Ectodermal cell (in vitro differentiated cells): ENCODE data around the gene TP53BP2.

Experiments used
- H3K27ac ChIP-seq: 2 replicates; pipeline ENCODE4 v1.7.0; 2013; ENCODE audit warnings: mild to moderate bottlenecking, low read depth, low read length; ENCODE audit not compliant: insufficient read depth, poor library complexity, severe bottlenecking
- H3K27me3 ChIP-seq: 2 replicates; pipeline ENCODE4 v1.7.0; 2013; ENCODE audit warnings: mild to moderate bottlenecking, low read length; ENCODE audit not compliant: insufficient read depth, control insufficient read depth, poor library complexity, severe bottlenecking
- H3K36me3 ChIP-seq: one replicate; pipeline ENCODE4 v1.7.0; 2013; ENCODE audit warnings: low read length; ENCODE audit not compliant: control insufficient read depth, insufficient read depth
- H3K4me1 ChIP-seq: one replicate; pipeline ENCODE4 v1.7.0; 2013; ENCODE audit warnings: low read length; ENCODE audit not compliant: control insufficient read depth, insufficient read depth
- H3K4me3 ChIP-seq: 2 replicates; pipeline ENCODE4 v1.7.0; 2013; ENCODE audit warnings: low read depth, low read length, control low read depth; ENCODE audit not compliant: insufficient read depth
- H3K9me3 ChIP-seq: 2 replicates; pipeline ENCODE4 v1.7.0; 2013; ENCODE audit warnings: mild to moderate bottlenecking, low read length, moderate library complexity; ENCODE audit not compliant: control insufficient read depth
- WGBS, 2 experiments: methylation state at CpG; one replicate each; pipeline ENCODE4 v1.1.7; 2013; ENCODE audit warnings: missing lambda C conversion rate in 2 of 2; 5-methylcytosine and 5-hydroxymethylcytosine counted together

Gene TP53BP2

GRCh38 chr1:223794136-223794880 lies 51.4 kb downstream of the TP53BP2 start:
- no peaks in the 10 kb centered on the region for H3K9me3 ChIP-seq
- H3K27me3 ChIP-seq = no peaks in the 10 kb centered on the region
- no peak overlapping the region for H3K27ac ChIP-seq
- no peak overlapping the region for H3K4me3 ChIP-seq
- H3K4me1 ChIP-seq = no peaks in the 10 kb centered on the region
- H3K36me3 ChIP-seq = peaks cover 21% of the 10 kb centered on the region
- WGBS, 2 experiments = 97 to 98% methylated on average over 7 of the region's 9 CpGs

- H3K27me3 ChIP-seq = no peaks in the 10 kb centered on the region
- no peak overlapping the region for H3K4me3 ChIP-seq
- no peak overlapping the region for H3K27ac ChIP-seq
- H3K9me3 ChIP-seq = no peaks in the 10 kb centered on the region
- 96 to 100% methylated on average over 3 to 4 of the region's 4 CpGs for WGBS, 2 experiments
- H3K4me1 ChIP-seq = no peaks in the 10 kb centered on the region
- peaks cover 23% of the 10 kb centered on the region for H3K36me3 ChIP-seq
Measured at GRCh38 chr1:223793716-223794115, 52.0 kb downstream of the TP53BP2 start.

GRCh38 chr1:223792046-223792445 lies 53.7 kb downstream of the TP53BP2 start:
- Histone ChIP-seq H3K4me3 (no peak overlapping the region), H3K36me3 (peaks cover 20% of the 10 kb centered on the region), H3K27ac (no peak overlapping the region), H3K27me3 (no peaks in the 10 kb centered on the region), H3K9me3 (no peaks in the 10 kb centered on the region), H3K4me1 (no peaks in the 10 kb centered on the region)
- WGBS, 2 experiments = 92 to 94% methylated on average over 2 of the region's 2 CpGs

DNA sequence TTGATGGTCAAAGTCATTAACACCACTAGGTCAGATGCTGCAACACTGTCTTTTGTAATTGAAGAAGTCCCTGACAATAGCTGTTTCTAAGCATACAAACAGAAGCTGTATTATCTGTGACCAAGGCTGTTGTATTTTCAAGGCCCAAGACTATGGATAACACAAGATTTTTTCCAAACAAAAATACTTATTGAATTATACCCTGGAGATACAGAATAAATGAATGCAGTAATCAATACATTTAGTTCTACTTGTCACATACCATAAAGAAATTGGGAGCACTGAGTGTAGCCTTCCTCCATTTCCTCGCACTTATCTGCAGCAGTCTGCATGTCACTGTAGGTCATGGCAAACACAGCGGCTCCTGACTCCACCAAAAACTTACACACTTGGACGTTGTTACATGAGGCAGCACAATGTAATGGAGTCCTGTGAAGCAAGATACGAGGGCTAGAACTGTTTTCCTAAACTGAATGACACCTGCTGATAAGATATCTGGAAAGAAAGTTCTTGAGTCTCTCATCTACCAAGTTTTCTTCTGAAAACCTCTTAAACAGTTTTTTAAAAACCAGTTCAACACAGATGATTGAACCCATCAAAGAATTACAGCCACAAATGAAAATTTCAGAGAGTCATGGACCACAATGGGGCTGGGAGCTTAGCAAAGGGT lies 56.9 kb downstream of the TP53BP2 start:
- Histone ChIP-seq H3K27ac (no peak overlapping the region), H3K27me3 (no peaks in the 10 kb centered on the region), H3K4me3 (no peak overlapping the region), H3K4me1 (no peaks in the 10 kb centered on the region), H3K36me3 (peaks cover 18% of the 10 kb centered on the region), H3K9me3 (no peaks in the 10 kb centered on the region)
- WGBS, 2 experiments = 95 to 97% methylated on average over 4 of the region's 4 CpGs

DNA sequence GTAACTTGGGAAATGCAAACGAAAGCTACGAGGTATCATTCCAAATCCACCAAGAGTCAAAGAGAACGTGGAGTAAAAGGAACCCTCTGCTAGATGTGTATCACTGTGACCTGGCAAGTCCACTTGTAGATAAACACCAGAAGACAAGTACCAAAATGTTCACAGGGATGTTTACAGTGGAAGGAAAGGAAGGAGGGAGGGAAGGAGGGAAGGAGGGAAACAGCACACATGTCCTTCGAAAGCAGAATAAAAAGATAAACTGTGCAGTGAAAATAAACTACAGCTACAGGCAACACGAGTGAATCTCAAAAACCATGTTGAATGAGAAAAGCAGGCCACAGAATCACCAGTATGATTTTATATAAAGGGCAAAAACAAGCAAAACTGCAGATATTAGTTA lies 59.9 kb downstream of the TP53BP2 start:
- Histone ChIP-seq H3K27ac (no peak overlapping the region), H3K9me3 (no peaks in the 10 kb centered on the region), H3K4me1 (no peaks in the 10 kb centered on the region), H3K4me3 (no peak overlapping the region), H3K27me3 (no peaks in the 10 kb centered on the region), H3K36me3 (peaks cover 26% of the 10 kb centered on the region)
- 98% methylated on average over 5 of the region's 5 CpGs for WGBS, 2 experiments

DNA sequence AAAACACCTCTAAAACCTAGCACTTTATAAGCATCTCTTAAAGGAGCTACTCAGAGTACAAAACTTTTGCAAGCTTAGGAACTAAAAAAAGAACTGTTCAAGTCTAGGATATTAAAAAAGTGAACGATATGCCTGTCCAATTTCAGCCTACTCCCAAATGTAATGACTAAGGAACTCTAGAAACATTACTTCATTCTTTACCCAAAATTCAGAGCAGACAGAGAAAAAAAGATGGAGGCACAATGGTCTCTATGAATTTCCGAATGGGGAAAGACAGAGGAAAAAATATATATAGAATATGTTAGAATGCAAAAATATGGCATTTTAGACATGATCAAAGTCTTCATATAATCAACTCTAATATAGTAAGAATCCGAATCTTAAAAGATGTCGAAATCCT lies 61.2 kb downstream of the TP53BP2 start:
- Histone ChIP-seq H3K4me1 (no peaks in the 10 kb centered on the region), H3K27me3 (no peaks in the 10 kb centered on the region), H3K27ac (no peak overlapping the region), H3K9me3 (no peaks in the 10 kb centered on the region), H3K36me3 (peaks cover 33% of the 10 kb centered on the region), H3K4me3 (no peak overlapping the region)
- WGBS, 2 experiments = 91 to 94% methylated on average over 4 of the region's 4 CpGs

DNA sequence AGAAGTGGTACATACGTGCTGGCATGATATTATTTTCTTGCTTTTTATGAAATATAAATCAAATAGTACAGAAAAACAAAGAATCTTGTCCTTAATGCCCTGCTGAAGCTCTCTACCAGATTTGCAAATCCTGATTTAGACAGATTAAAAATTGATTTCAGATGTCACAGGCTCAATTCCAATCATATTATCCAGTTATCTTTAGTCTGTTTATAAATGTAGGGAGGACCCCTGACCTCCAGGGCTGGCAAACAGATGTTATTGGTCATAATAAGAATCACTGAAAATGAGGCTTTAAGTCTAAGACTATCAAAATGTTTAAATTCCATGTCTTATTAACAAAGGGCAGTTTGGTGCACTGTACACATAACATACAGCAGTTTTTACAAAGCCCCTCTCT lies 62.1 kb downstream of the TP53BP2 start:
- no peak overlapping the region for H3K27ac ChIP-seq
- no peaks in the 10 kb centered on the region for H3K4me1 ChIP-seq
- no peak overlapping the region for H3K4me3 ChIP-seq
- no peaks in the 10 kb centered on the region for H3K27me3 ChIP-seq
- peaks cover 37% of the 10 kb centered on the region for H3K36me3 ChIP-seq
- no peaks in the 10 kb centered on the region for H3K9me3 ChIP-seq
- 100% methylated on average over 1 of the region's 1 CpG; no CpG with 5 or more reads in 1 of the 2 experiments for WGBS, 2 experiments

DNA sequence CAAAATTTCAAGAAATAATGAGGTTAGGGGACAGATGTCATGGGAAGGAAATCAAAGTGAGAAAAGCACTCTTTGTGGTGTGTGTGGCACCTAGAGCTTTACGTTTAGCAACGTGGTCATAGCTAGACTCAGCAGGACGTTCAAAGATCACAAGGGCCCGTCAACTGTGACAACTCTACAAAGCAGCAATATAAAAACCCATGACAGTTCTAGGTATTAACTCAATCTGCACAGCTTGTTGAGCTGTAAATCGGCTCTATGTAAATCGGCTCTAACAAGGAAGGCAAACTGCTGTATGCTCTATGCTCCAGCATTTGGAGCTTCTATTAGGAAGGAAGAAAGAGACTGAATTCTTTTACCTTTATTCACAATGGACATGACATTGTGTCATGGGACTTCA lies 64.8 kb downstream of the TP53BP2 start:
- no peak overlapping the region for H3K27ac ChIP-seq
- H3K9me3 ChIP-seq = no peaks in the 10 kb centered on the region
- peaks cover 38% of the 10 kb centered on the region for H3K36me3 ChIP-seq
- H3K27me3 ChIP-seq = no peaks in the 10 kb centered on the region
- no peak overlapping the region for H3K4me3 ChIP-seq
- H3K4me1 ChIP-seq = no peaks in the 10 kb centered on the region
- 84 to 85% methylated on average over 6 of the region's 6 CpGs for WGBS, 2 experiments

DNA sequence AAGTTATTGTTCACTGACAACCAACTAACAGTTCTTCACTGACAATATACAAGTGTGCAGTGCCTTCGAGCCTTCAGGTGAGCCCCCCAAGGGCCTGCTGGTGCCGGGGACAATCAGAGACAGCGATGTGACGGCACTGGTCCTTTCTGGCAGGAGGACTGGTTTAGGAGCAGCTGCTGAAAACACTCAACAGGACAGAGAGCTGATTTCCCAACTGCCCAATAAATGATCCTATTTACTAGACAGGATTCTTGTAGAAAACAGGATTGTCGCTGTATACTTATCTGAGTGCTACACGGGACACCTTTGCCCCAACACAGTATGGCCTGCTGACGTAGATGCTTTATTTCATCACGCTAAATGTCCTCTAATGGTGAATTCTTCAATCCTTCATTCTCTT lies 65.4 kb downstream of the TP53BP2 start:
- Histone ChIP-seq H3K4me1 (no peaks in the 10 kb centered on the region), H3K27me3 (no peaks in the 10 kb centered on the region), H3K27ac (no peak overlapping the region), H3K36me3 (peaks cover 38% of the 10 kb centered on the region), H3K9me3 (no peaks in the 10 kb centered on the region), H3K4me3 (no peak overlapping the region)
- 95 to 97% methylated on average over 8 of the region's 8 CpGs for WGBS, 2 experiments

GRCh38 chr1:223776826-223777454 lies 68.8 kb downstream of the TP53BP2 start:
- 94% methylated on average over 10 of the region's 10 CpGs for WGBS, 2 experiments
- Histone ChIP-seq H3K4me1 (peaks cover 8% of the 10 kb centered on the region), H3K27me3 (no peaks in the 10 kb centered on the region), H3K9me3 (no peaks in the 10 kb centered on the region), H3K4me3 (no peak overlapping the region), H3K27ac (no peak overlapping the region), H3K36me3 (peaks cover 31% of the 10 kb centered on the region)
